Liver (tissue), 9 donors: ENCODE measurements around the gene SH3RF3. TPM values are rescaled to one million over a fixed set of nuclear protein-coding genes. Genes with fewer than 3 reads are reported as not detected.

ENCODE experiments used
- DNase-seq: peaks from one replicate; pipeline ENCODE4 v3.0.0-alpha.2; 2017; ENCODE audit warnings: low spot score
- H3K27ac ChIP-seq, 2 donors: one replicate each; pipeline ENCODE4 v1.7.0; 2013; ENCODE audit warnings: inconsistent platforms in 2 of 2, low read length in 2 of 2, control low read depth in 1 of 2, low read depth in 1 of 2, mild to moderate bottlenecking in 1 of 2
- H3K27me3 ChIP-seq, 4 donors: one replicate each; pipeline versions ENCODE4 v1.6.1 to v1.7.0; 2013; ENCODE audit warnings: low read length in 3 of 4, inconsistent platforms in 1 of 4, mild to moderate bottlenecking in 1 of 4, moderate library complexity in 1 of 4; ENCODE audit not compliant: control insufficient read depth in 4 of 4, insufficient read depth in 4 of 4
- H3K36me3 ChIP-seq, 4 donors: one replicate each; pipeline versions ENCODE4 v1.6.1 to v1.7.0; 2013; ENCODE audit warnings: low read length in 3 of 4, mild to moderate bottlenecking in 3 of 4, low read depth in 1 of 4, moderate library complexity in 1 of 4; ENCODE audit not compliant: control insufficient read depth in 4 of 4, insufficient read depth in 3 of 4
- H3K4me1 ChIP-seq, 4 donors: one replicate each; pipeline versions ENCODE4 v1.6.1 to v1.7.0; 2013; ENCODE audit warnings: low read length in 3 of 4, mild to moderate bottlenecking in 3 of 4, moderate library complexity in 1 of 4; ENCODE audit not compliant: control insufficient read depth in 4 of 4, insufficient read depth in 4 of 4
- H3K4me3 ChIP-seq, 3 donors: one replicate each; pipeline versions ENCODE4 v1.6.1 to v1.7.0; 2013; ENCODE audit warnings: low read length in 3 of 3, control low read depth in 1 of 3, low read depth in 1 of 3, mild to moderate bottlenecking in 1 of 3
- H3K9ac ChIP-seq, 2 donors: one replicate each; pipeline ENCODE4 v1.7.0; 2013; ENCODE audit warnings: low read length in 2 of 2, mild to moderate bottlenecking in 2 of 2, moderate library complexity in 2 of 2, control low read depth in 1 of 2, low read depth in 1 of 2
- H3K9me3 ChIP-seq, 4 donors: one replicate each; pipeline versions ENCODE4 v1.6.1 to v1.7.0; 2013; ENCODE audit warnings: low read length in 3 of 4; ENCODE audit not compliant: control insufficient read depth in 4 of 4
- EGR1 ChIP-seq, 2 donors: IDR thresholded peaks; 2 replicates each; pipeline ENCODE4 v1.6.1; 2016 to 2018; ENCODE audit warnings: antibody characterized with exemption in 2 of 2, low read depth in 2 of 2
- FOXA1 ChIP-seq: IDR thresholded peaks from 2 replicates; pipeline ENCODE4 v1.6.1; 2016; ENCODE audit warnings: antibody characterized with exemption
- HNF4G ChIP-seq: IDR thresholded peaks from 2 replicates; pipeline ENCODE4 v1.6.1; 2016; ENCODE audit warnings: antibody characterized with exemption
- NR2F2 ChIP-seq: IDR thresholded peaks from 2 replicates; pipeline ENCODE4 v1.6.1; 2016; ENCODE audit warnings: antibody characterized with exemption
- RAD21 ChIP-seq, 2 donors: IDR thresholded peaks; 2 replicates each; pipeline ENCODE4 v1.6.1; 2016; ENCODE audit warnings: antibody characterized with exemption in 2 of 2, mild to moderate bottlenecking in 2 of 2
- REST ChIP-seq: IDR thresholded peaks from 2 replicates; pipeline ENCODE4 v1.6.1; 2016; ENCODE audit warnings: antibody characterized with exemption, mild to moderate bottlenecking
- RXRA ChIP-seq, 2 donors: IDR thresholded peaks; 2 replicates each; pipeline ENCODE4 v1.6.1; 2017 to 2018; ENCODE audit warnings: antibody characterized with exemption in 2 of 2, mild to moderate bottlenecking in 1 of 2
- YY1 ChIP-seq: IDR thresholded peaks from 2 replicates; pipeline ENCODE4 v1.6.1; 2016; ENCODE audit warnings: antibody characterized with exemption, mild to moderate bottlenecking
- ZBTB33 ChIP-seq: IDR thresholded peaks from 2 replicates; pipeline ENCODE4 v1.6.1; 2016; ENCODE audit warnings: antibody characterized with exemption
- WGBS: extraction: QIAGEN DNeasy Blood & Tissue Kit; methylation state at CpG from one replicate; pipeline ENCODE4 v1.1.7; 2013; 5-methylcytosine and 5-hydroxymethylcytosine counted together
- polyA plus RNA-seq, 2 donors: library from polyadenylated mRNA; stranded (reverse) in 1 of 2; unstranded in 1 of 2; fragments of 200-250 nt in 1 of 2; fragments of >200 nt in 1 of 2; fragmentation: Nextera tagmentation in 1 of 2; extraction: Ambion mirVana in 1 of 2; gene quantifications; one replicate each; pipeline versions ENCODE4 v1.2.1 to v1.2.3, GENCODE V29; 2013 to 2015
- total RNA-seq, 2 donors: library from RNA; depleted of rRNA; stranded (reverse); fragments of >200 nt; gene quantifications; one replicate each; pipeline ENCODE4 v1.2.3, GENCODE V29; 2014
- donor health status: healthy.
- donor health status: healthy.
- donor health status: healthy.
- donor health status: healthy.
- donor health status: healthy.

SH3RF3 gene
- total and polyA plus RNA-seq, 4 donors = 0.11 to 1.0 (median 0.54) TPM

GRCh38 chr2:109487871-109488655 lies 359.1 kb downstream of the SH3RF3 start:
- no peak overlapping the region for H3K27ac ChIP-seq
- H3K27me3 ChIP-seq = no peaks in the 10 kb centered on the region
- no peak for DNase-seq
- TF ChIP-seq REST (no peak), NR2F2 (no peak), HNF4G (no peak), YY1 (no peak), RXRA (IDR thresholded peaks at IDR 0.05) (no peak), ZBTB33 (no peak), FOXA1 (no peak)
- H3K9ac ChIP-seq = no peak overlapping the region
- H3K36me3 ChIP-seq = no peaks in the 10 kb centered on the region
- 90% methylated on average over 14 of the region's 14 CpGs for WGBS
- no peak overlapping the region for H3K4me3 ChIP-seq
- H3K4me1 ChIP-seq = peaks cover 3 to 8% (median 6%) of the 10 kb centered on the region in 4 donors
- H3K9me3 ChIP-seq = no peaks in the 10 kb centered on the region

GRCh38 chr2:109489296-109489695 lies 360.3 kb downstream of the SH3RF3 start:
- H3K27ac ChIP-seq = no peak overlapping the region
- H3K36me3 ChIP-seq = no peaks in the 10 kb centered on the region
- no peak for TF ChIP-seq NR2F2
- no peak for TF ChIP-seq EGR1 (IDR thresholded peaks at IDR 0.05; ENCODE audit: low read depth in 2 of 2)
- TF ChIP-seq ZBTB33 = no peak
- TF ChIP-seq RAD21 (IDR thresholded peaks at IDR 0.05) = no peak
- no peaks in the 10 kb centered on the region for H3K27me3 ChIP-seq
- no peak overlapping the region for H3K9ac ChIP-seq
- DNase-seq = no peak
- no peaks in the 10 kb centered on the region for H3K9me3 ChIP-seq
- WGBS = 90% methylated on average over 9 of the region's 9 CpGs
- no peak overlapping the region for H3K4me3 ChIP-seq
- no peaks in the 10 kb centered on the region for H3K4me1 ChIP-seq
